GM10847 (cell line): Measurements from ENCODE around the gene TBRG4.

Experiments used
- POLR2A ChIP-seq: IDR thresholded peaks from 2 replicates; pipeline ENCODE4 v1.6.1; 2011; ENCODE audit not compliant: insufficient read length; ENCODE audit errors: extremely low read depth

TBRG4 gene

GRCh38 chr7:45076946-45077345, 34.6 kb downstream of the TBRG4 start:
- no peak for TF ChIP-seq POLR2A

GRCh38 chr7:45075871-45076796, 35.4 kb downstream of the TBRG4 start:
- no peak for TF ChIP-seq POLR2A

- TF ChIP-seq POLR2A, result no peak
Observed at GRCh38 chr7:45075355-45075644, 36.2 kb downstream of the TBRG4 start.

- no peak for TF ChIP-seq POLR2A
Observed at GRCh38 chr7:45074528-45075354, 36.8 kb downstream of the TBRG4 start.

- TF ChIP-seq POLR2A, result no peak
Observed at GRCh38 chr7:45073786-45074527, 37.5 kb downstream of the TBRG4 start.

- no peak for TF ChIP-seq POLR2A
Observed at GRCh38 chr7:45073031-45073785, 38.3 kb downstream of the TBRG4 start.

GRCh38 chr7:45072131-45073030, 39.1 kb downstream of the TBRG4 start:
- no peak for TF ChIP-seq POLR2A

GRCh38 chr7:45071528-45071927, 40.0 kb downstream of the TBRG4 start:
- TF ChIP-seq POLR2A, result no peak

GRCh38 chr7:45070254-45070642, 41.2 kb downstream of the TBRG4 start:
- TF ChIP-seq POLR2A, result no peak

- TF ChIP-seq POLR2A, result no peak
Observed at GRCh38 chr7:45069444-45070253, 41.8 kb downstream of the TBRG4 start.

GRCh38 chr7:45068236-45069023, 43.1 kb downstream of the TBRG4 start:
- TF ChIP-seq POLR2A, result no peak

GRCh38 chr7:45067582-45067981, 43.9 kb downstream of the TBRG4 start:
- TF ChIP-seq POLR2A, result no peak
